HPDE6-E6E7 (cell line): Measurements from ENCODE around the gene MYO7A.

Source experiments
- DNase-seq: peaks from one replicate; pipeline ENCODE4 v3.0.0; 2011; ENCODE audit warnings: missing footprints; ENCODE audit errors: extremely low spot score

The MYO7A gene

GRCh38 chr11:77127235-77127911, 673 bp upstream of the MYO7A start:
- peak; percentile 54 for DNase-seq

GRCh38 chr11:77129069-77129841, 1.2 kb downstream of the MYO7A start:
- DNase-seq, result no peak

GRCh38 chr11:77129842-77130756, 2.1 kb downstream of the MYO7A start:
- DNase-seq, result no peak

- DNase-seq, result no peak
Observed at GRCh38 chr11:77130763-77131513, 2.9 kb downstream of the MYO7A start.

- no peak for DNase-seq
Observed at GRCh38 chr11:77131560-77131959, 3.5 kb downstream of the MYO7A start.

GRCh38 chr11:77135069-77135468, 7.0 kb downstream of the MYO7A start:
- no peak for DNase-seq

- no peak for DNase-seq
Observed at GRCh38 chr11:77136074-77136473, 8.0 kb downstream of the MYO7A start.

- no peak for DNase-seq
Observed at GRCh38 chr11:77136784-77137420, 8.9 kb downstream of the MYO7A start.

GRCh38 chr11:77137421-77137820, 9.4 kb downstream of the MYO7A start:
- DNase-seq, result no peak

- no peak for DNase-seq
Observed at GRCh38 chr11:77138106-77138649, 10.1 kb downstream of the MYO7A start.

GRCh38 chr11:77139201-77139600, 11.2 kb downstream of the MYO7A start:
- DNase-seq, result no peak

- DNase-seq, result no peak
Observed at GRCh38 chr11:77140231-77140851, 12.3 kb downstream of the MYO7A start.

GRCh38 chr11:77141034-77141433, 13.0 kb downstream of the MYO7A start:
- no peak for DNase-seq

GRCh38 chr11:77141475-77141874, 13.4 kb downstream of the MYO7A start:
- no peak for DNase-seq

- DNase-seq, result no peak
Observed at GRCh38 chr11:77142091-77142975, 14.3 kb downstream of the MYO7A start.

GRCh38 chr11:77143405-77144020, 15.5 kb downstream of the MYO7A start:
- DNase-seq, result no peak

- no peak for DNase-seq
Observed at GRCh38 chr11:77144196-77144856, 16.3 kb downstream of the MYO7A start.

- DNase-seq, result no peak
Observed at GRCh38 chr11:77144857-77145428, 16.9 kb downstream of the MYO7A start.
